OCI-M2 (cell line): ENCODE data around the gene RRN3.
"Not testable (repeated sequence)": the region's sequence is repeated elsewhere in the genome, so short reads cannot be mapped to it uniquely, and the experiment has no call there.

Experiments used
- DNase-seq: peaks from one replicate; lab custom pipeline; 2025; ENCODE audit not compliant: unreplicated experiment; lab: John Stamatoyannopoulos, UW

Gene RRN3

DNA sequence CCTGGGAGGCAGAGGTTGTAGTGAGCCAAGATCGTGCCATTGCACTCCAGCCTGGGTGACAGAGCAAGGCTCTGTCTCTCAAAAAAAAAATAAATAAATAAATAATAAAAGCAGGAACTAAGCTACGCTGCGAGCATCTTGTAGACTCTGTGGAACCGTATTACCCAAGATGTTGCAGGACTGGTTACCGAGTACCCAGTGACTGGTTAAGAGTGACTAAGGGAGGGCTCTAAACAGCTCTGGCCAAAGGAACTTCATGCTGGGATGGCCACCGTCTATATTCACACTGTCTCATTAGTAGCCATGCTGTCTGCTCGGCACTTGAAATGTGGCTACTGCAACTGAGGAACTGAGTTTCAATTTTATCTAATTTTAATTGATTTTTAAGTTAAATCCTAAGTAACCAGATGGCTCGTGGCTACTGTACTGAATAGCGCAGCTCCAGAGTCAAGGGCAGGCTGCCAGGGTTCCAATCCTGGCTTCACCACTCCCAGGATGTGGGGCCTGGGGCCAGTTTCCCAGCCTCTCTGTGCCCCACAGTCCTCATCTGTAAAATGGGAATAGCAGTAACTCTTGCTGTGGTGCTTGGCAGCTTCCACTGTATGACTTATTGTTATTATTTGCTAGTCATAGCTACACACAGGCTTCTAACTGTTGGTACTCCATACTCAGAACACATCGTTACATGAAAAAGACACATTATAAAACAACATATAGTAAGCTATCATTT lies 41.2 kb downstream of the RRN3 start:
- no peak for DNase-seq

GRCh38 chr16:15051387-15051951 lies 42.6 kb downstream of the RRN3 start:
- DNase-seq, result no peak

GRCh38 chr16:15050440-15050839 lies 43.6 kb downstream of the RRN3 start:
- DNase-seq, result not testable (repeated sequence)

- no peak for DNase-seq
Measured at GRCh38 chr16:15049581-15050180, 44.4 kb downstream of the RRN3 start.

GRCh38 chr16:15046692-15047376 lies 47.2 kb downstream of the RRN3 start:
- DNase-seq, result no peak

- not testable (repeated sequence) for DNase-seq
Measured at GRCh38 chr16:15045270-15045669, 48.8 kb downstream of the RRN3 start.

DNA sequence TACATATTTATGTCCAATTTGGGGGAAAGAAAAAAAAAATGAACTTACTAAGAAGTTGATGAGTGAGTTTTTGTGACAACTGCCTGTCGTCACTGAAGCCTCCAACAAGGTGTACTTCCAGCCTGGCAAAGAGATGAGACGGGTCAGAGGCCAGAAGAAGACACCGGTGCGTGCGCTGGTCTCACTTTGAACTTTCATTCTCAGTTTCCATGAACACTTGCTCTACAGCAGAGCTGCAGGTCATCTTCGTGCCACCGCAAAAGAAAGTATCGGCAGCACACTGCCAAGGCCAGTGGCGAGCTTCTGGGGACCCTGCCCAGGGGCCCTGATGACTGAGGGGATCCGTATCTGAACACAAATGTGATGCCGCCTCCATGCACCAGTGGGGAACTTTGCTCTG lies 49.8 kb downstream of the RRN3 start:
- DNase-seq, result no peak

DNA sequence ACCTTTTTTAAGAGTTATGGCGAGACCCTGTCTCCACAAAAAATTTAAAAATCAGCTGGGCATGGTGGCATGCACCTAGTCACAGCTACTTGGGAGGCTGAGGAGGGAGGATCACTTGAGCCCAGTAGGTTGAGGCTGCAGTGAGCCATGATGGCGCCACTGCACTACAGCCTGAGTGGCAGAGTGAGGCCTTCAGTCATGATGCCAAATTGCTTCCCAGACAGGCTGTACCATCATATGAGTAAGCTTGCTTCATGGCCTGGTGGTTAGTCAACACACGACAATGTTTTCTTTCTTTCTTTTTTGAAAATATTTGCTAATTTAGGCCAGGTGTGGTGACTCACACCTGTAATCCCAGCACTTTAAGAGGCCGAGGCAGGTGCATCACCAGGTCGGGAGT lies 50.7 kb downstream of the RRN3 start:
- no peak for DNase-seq

GRCh38 chr16:15041271-15042004 lies 52.6 kb downstream of the RRN3 start:
- no peak for DNase-seq

DNA sequence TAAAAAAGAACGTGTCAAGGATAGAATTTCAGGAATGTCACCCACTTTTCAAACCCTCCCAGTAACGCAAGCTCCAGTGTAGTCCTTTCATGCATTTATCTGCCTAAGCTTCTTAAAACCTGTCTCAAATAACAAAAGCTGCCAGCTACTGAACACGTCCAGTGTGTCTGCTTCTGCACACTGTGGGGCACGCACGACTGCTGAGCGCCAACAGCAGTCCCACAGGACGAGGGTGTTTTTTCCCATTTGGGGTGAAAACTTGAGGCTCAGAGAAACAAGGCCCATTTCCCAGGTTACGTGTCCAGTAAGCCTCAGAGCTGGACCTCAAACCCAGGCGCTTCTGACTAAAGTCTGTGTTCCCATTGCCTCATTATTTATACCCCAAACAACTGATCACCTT lies 55.4 kb downstream of the RRN3 start:
- no peak for DNase-seq

DNA sequence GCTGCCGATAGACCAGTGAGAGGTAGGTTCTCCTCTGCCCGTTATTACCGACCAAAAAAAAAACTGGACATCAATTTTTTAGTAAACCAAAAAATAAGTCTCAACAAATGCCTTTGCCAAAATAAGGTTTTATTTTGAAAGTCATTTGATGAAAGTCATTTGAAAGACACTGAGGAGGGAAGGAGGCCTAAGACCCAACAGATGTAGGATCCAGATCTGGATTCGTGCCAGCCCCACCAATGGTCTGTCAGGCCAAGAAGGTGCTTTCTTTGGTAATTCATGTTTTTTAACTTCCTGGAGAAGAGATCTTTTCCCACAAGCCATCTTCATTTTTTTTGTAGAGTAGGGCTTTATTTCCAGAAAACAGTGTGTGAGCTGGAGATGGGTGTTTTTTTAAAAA lies 56.3 kb downstream of the RRN3 start:
- DNase-seq, result no peak

DNA sequence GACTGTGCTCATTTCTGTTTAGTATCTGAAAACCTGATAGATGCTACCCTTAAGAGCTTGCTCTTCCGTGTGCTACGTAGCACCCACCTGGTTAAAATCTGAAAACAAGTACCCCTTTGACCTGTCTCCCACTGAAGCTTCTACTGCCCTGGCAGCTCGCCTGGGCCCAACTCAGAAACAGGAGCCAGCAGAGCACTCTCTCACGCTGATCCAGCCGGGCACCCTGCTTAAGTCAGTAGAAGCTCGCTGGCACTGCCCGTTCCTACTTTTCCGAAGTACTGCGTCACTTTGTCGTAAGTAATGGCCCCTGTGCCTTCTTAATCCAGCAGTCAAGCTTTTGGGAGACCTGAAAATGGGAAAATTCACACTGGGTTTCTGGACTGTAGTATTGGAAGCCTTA lies 57.1 kb downstream of the RRN3 start:
- DNase-seq, result no peak

- DNase-seq, result no peak
Measured at GRCh38 chr16:15035163-15035729, 58.8 kb downstream of the RRN3 start.

- DNase-seq, result no peak
Measured at GRCh38 chr16:15034266-15035162, 59.6 kb downstream of the RRN3 start.

GRCh38 chr16:15033309-15033707 lies 60.8 kb downstream of the RRN3 start:
- no peak for DNase-seq

DNA sequence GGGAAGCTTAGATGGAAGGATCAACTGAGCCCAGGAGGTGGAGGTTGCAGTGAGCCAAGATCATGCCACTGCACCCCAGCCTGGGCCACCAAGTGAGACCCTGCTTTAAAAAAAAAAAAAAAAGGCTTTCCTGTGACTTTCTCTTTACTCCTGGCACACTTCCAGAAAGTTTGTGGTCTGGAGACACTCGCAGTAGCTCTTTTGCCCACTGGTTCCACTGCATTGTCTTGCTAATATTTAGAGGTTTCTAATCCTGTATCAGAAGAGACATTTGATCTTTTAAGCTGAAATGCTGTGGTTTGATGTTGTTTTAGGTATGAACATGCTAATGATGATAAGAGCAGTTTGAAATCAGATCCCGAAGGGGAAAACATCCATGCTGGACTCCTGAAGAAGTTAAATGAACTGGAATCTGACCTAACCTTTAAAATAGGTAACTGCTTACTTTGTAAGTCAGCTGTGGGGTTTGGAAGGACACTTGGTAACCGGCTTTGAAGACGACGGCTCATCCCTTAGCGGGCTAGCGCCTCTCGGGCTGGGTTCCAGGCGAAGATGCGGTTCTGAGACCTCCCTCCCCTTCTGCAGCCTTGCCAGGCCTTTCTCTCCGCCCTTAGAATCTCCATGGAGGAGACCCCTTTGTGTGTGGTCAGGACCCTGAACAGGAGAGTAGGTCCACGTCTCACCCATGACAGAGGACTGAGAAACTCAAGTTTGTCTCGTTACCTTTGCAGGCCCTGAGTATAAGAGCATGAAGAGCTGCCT lies 61.3 kb downstream of the RRN3 start:
- DNase-seq, result no peak

DNA sequence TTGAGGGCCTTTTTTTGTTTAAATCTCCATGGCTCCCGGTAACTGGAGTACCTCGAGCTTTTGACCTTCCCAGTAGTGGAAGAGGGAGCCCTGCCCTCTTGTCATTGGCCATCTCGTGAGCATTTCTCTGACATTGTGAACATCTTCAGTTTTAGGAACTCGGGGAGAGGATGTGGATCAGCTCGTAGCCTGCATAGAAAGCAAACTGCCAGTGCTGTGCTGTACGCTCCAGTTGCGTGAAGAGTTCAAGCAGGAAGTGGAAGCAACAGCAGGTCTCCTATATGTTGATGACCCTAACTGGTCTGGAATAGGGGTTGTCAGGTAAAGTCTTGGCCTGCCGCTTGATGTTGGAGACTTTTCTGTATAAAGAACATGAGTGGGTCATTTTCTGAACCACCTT lies 62.5 kb downstream of the RRN3 start:
- no peak for DNase-seq

DNA sequence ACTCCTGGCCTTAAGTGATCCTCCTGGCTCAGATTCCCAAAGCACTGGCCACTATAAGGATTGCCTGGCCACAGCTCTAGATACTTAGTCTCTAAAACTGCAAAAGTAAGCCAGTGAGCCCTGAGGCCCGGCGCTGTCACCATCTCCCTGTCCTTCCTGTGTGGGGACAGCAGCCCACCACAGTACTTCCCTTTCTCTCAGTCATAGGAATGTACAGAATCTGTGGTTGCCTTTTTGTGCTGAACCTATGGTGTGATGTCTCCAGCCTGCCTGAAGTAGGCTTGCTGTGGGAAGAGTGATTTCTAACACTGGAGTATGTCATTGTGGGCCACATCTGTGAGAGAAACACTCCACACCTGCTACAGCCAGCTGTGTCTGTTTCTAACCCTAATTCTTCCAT lies 62.9 kb downstream of the RRN3 start:
- no peak for DNase-seq

DNA sequence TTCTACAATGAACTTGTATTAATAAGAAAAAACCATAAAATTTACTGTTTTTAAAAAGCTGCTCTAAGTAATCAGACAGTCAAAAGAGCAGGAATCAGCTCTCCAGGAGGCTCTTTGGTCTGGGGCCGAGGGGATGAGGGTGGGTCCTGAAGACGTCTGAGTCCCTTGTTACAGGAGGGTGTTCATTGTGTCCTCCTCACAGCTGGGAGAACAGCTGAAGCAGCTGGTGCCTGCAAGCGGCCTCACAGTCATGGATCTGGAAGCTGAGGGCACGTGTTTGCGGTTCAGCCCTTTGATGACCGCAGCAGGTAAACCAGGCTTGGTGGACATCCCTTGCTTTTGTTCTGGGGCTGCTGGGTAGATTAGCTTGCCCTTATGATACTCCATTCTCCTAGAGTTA lies 64.3 kb downstream of the RRN3 start:
- DNase-seq, result not testable (repeated sequence)
